ENCODE data around the gene FBXO7.

DNA sequence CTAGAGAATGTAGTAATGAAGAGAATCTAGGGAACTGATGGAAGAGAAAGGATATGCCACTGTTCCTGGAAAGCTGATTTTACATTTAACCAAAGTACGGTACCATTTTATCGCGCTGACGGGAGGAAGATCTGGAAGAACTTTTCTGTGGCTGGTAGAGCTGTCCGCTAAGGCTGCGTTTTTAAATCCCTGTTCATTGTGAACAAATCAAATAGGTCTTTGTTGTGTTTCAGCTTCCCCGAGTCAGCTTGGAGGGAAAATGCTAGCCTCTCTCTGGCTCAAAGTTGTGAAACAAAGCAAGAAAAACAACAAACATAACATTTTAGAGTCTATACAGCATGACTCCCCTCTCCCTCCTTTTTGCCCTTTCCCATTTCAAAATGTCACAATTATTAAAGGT lies 34.4 kb downstream of the FBXO7 start:
- TF ChIP-seq, protein P1, sequence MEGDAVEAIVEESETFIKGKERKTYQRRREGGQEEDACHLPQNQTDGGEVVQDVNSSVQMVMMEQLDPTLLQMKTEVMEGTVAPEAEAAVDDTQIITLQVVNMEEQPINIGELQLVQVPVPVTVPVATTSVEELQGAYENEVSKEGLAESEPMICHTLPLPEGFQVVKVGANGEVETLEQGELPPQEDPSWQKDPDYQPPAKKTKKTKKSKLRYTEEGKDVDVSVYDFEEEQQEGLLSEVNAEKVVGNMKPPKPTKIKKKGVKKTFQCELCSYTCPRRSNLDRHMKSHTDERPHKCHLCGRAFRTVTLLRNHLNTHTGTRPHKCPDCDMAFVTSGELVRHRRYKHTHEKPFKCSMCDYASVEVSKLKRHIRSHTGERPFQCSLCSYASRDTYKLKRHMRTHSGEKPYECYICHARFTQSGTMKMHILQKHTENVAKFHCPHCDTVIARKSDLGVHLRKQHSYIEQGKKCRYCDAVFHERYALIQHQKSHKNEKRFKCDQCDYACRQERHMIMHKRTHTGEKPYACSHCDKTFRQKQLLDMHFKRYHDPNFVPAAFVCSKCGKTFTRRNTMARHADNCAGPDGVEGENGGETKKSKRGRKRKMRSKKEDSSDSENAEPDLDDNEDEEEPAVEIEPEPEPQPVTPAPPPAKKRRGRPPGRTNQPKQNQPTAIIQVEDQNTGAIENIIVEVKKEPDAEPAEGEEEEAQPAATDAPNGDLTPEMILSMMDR (IDR thresholded peaks at IDR 0.05), result no peak
- TF ChIP-seq POLR2A (IDR thresholded peaks at IDR 0.05), result no peak

Measured in adrenal gland (tissue), 5 donors.